Loucy (cell line): ENCODE data around the gene MARCKSL1.

Experiments used
- H2AFZ ChIP-seq: fragments of 200-600 bp; sonication (generic); 2 replicates; pipeline ENCODE4 v1.6.0; 2016; ENCODE audit warnings: antibody characterized with exemption, mild to moderate bottlenecking, low read length, moderate library complexity
- H3F3A ChIP-seq: fragments of 200-600 bp; 2 replicates; pipeline ENCODE4 v1.6.0; 2016; ENCODE audit warnings: antibody characterized with exemption, low read depth, mild to moderate bottlenecking
- H3K27me3 ChIP-seq: fragments of 200-600 bp; sonication (generic); 2 replicates; pipeline ENCODE4 v1.6.1; 2014; ENCODE audit warnings: low read length, mild to moderate bottlenecking; ENCODE audit not compliant: insufficient read depth, poor library complexity, severe bottlenecking
- H3K36me3 ChIP-seq: fragments of 200-600 bp; sonication (generic); 2 replicates; pipeline ENCODE4 v1.6.1; 2016; ENCODE audit warnings: low read length; ENCODE audit not compliant: insufficient read depth
- H3K4me1 ChIP-seq: fragments of 200-600 bp; sonication (generic); 2 replicates; pipeline ENCODE4 v1.5.1; 2014; ENCODE audit warnings: low read length, mild to moderate bottlenecking; ENCODE audit not compliant: insufficient read depth, poor library complexity, severe bottlenecking
- H3K4me2 ChIP-seq: fragments of 200-600 bp; sonication (generic); 2 replicates; pipeline ENCODE4 v1.6.0; 2014; ENCODE audit warnings: antibody characterized with exemption, low read length, low read depth, mild to moderate bottlenecking; ENCODE audit not compliant: poor library complexity, severe bottlenecking
- H3K4me3 ChIP-seq: fragments of 200-600 bp; sonication (generic); 2 replicates; pipeline ENCODE4 v1.5.1; 2014; ENCODE audit warnings: low read length, mild to moderate bottlenecking, mixed read lengths; ENCODE audit not compliant: poor library complexity, severe bottlenecking
- H3K79me2 ChIP-seq: fragments of 200-600 bp; sonication (generic); 2 replicates; pipeline ENCODE4 v1.6.1; 2014; ENCODE audit warnings: low read length; ENCODE audit not compliant: insufficient read depth
- H3K9ac ChIP-seq: fragments of 200-600 bp; sonication (generic); 2 replicates; pipeline ENCODE4 v1.6.0; 2014; ENCODE audit warnings: mild to moderate bottlenecking, low read depth, low read length, moderate library complexity; ENCODE audit not compliant: poor library complexity, severe bottlenecking
- H3K9me2 ChIP-seq: fragments of 200-600 bp; sonication (generic); replicated peaks from 2 replicates; pipeline ENCODE4 v1.6.1; 2016; ENCODE audit warnings: low read depth, low read length, mixed read lengths
- H3K9me3 ChIP-seq: fragments of 200-600 bp; sonication (generic); 2 replicates; pipeline ENCODE4 v1.6.1; 2014; ENCODE audit warnings: mild to moderate bottlenecking, antibody characterized with exemption, low read length, low read depth; ENCODE audit not compliant: insufficient read depth
- H4K20me1 ChIP-seq: fragments of 200-600 bp; sonication (generic); 2 replicates; pipeline ENCODE4 v1.6.0; 2014; ENCODE audit warnings: antibody characterized with exemption, low read length, mild to moderate bottlenecking; ENCODE audit not compliant: insufficient read depth, poor library complexity, severe bottlenecking
- CTCF ChIP-seq: fragments of 200-600 bp; sonication (generic); conservative IDR thresholded peaks from 2 replicates; pipeline ENCODE4 v1.5.1; 2014; ENCODE audit warnings: mild to moderate bottlenecking, antibody characterized with exemption, low read length
- EZH2phosphoT487 ChIP-seq: fragments of 200-600 bp; IDR thresholded peaks from 2 replicates; pipeline ENCODE4 v1.6.1; 2018; ENCODE audit warnings: antibody characterized with exemption, mild to moderate bottlenecking, moderate library complexity, borderline replicate concordance

The MARCKSL1 gene

GRCh38 chr1:32363713-32364112, 27.7 kb upstream of the MARCKSL1 start:
- Histone ChIP-seq H3K36me3 (peaks cover 20% of the 10 kb centered on the region; the same call in 1 of the 2 replicates), H3K4me2 (no peak overlapping the region), H3K9me3 (no peaks in the 10 kb centered on the region), H2AFZ (no peak overlapping the region), H3K79me2 (no peaks in the 10 kb centered on the region), H3K9ac (no peak overlapping the region), H3F3A (no peaks in the 10 kb centered on the region), H3K27me3 (no peaks in the 10 kb centered on the region), H3K4me3 (no peak overlapping the region), H4K20me1 (no peaks in the 10 kb centered on the region), H3K9me2 (no peaks in the 10 kb centered on the region), H3K4me1 (peaks cover 8% of the 10 kb centered on the region)
- TF ChIP-seq CTCF (no peak), EZH2phosphoT487 (no peak)

GRCh38 chr1:32362474-32363313, 26.7 kb upstream of the MARCKSL1 start, which contains the start of the genes FAM229A and TSSK3:
Gene FAM229A, minus strand, starts transcription at chr1:32362485. Its CDS starts 394 bp downstream, at chr1:32362091.
Gene TSSK3, plus strand, starts transcription at chr1:32362539. Its CDS starts 163 bp downstream, at chr1:32362702.
- no peak within 1 kb of the TSS for H3K4me3 ChIP-seq

More at GRCh38 chr1:32362474-32363313, 26.7 kb upstream of the MARCKSL1 start, which contains the start of the genes FAM229A and TSSK3:
- Histone ChIP-seq H3K4me2 (no peak within 1 kb of the TSS), H3K27me3 (no peaks in the 10 kb centered on the region), H3F3A (no peaks in the 10 kb centered on the region), H3K79me2 (no peaks in the 10 kb centered on the region), H3K9me2 (no peaks in the 10 kb centered on the region), H3K4me1 (peaks cover 8% of the 10 kb centered on the region), H3K36me3 (peaks cover 12% of the 10 kb centered on the region; the same call in 1 of the 2 replicates), H4K20me1 (no peaks in the 10 kb centered on the region), H3K9me3 (no peaks in the 10 kb centered on the region), H2AFZ (no peak within 1 kb of the TSS), H3K9ac (no peak within 1 kb of the TSS)
- TF ChIP-seq CTCF, result no peak
- no peak for TF ChIP-seq EZH2phosphoT487
